GM21515 (cell line): Measurements from ENCODE around the gene ASAP3.
"Not testable (repeated sequence)": the region's sequence is repeated elsewhere in the genome, so short reads cannot be mapped to it uniquely, and the experiment has no call there.

ENCODE experiments used
- ATAC-seq: cut with Tn5 transposase; IDR thresholded peaks from one replicate; pipeline ENCODE4 v1.9.1; 2021; ENCODE audit not compliant: unreplicated experiment

ASAP3 gene

GRCh38 chr1:23399229-23399628 lies 84.8 kb downstream of the ASAP3 start:
- ATAC-seq, result no peak

GRCh38 chr1:23397908-23398307 lies 86.1 kb downstream of the ASAP3 start:
- ATAC-seq, result no peak

GRCh38 chr1:23396380-23396779 lies 87.6 kb downstream of the ASAP3 start:
- ATAC-seq, result no peak

GRCh38 chr1:23395849-23396248 lies 88.1 kb downstream of the ASAP3 start:
- no peak for ATAC-seq

- ATAC-seq, result no peak
Observed at GRCh38 chr1:23395154-23395724, 88.7 kb downstream of the ASAP3 start.

GRCh38 chr1:23394684-23395083 lies 89.3 kb downstream of the ASAP3 start:
- no peak for ATAC-seq

GRCh38 chr1:23394181-23394580 lies 89.8 kb downstream of the ASAP3 start:
- no peak for ATAC-seq

GRCh38 chr1:23393706-23394105 lies 90.3 kb downstream of the ASAP3 start:
- ATAC-seq, result no peak

- ATAC-seq, result no peak
Observed at GRCh38 chr1:23392125-23392855, 91.7 kb downstream of the ASAP3 start.

- no peak for ATAC-seq
Observed at GRCh38 chr1:23389837-23390321, 94.1 kb downstream of the ASAP3 start.

GRCh38 chr1:23387494-23387893 lies 96.5 kb downstream of the ASAP3 start:
- ATAC-seq, result no peak

- no peak for ATAC-seq
Observed at GRCh38 chr1:23385119-23385621, 98.8 kb downstream of the ASAP3 start.

GRCh38 chr1:23384312-23385058 lies 99.5 kb downstream of the ASAP3 start:
- no peak for ATAC-seq

GRCh38 chr1:23383577-23384311 lies 100.2 kb downstream of the ASAP3 start:
- ATAC-seq, result no peak

- no peak for ATAC-seq
Observed at GRCh38 chr1:23381233-23381885, 102.6 kb downstream of the ASAP3 start.

- ATAC-seq, result no peak
Observed at GRCh38 chr1:23380719-23381118, 103.3 kb downstream of the ASAP3 start.

GRCh38 chr1:23380236-23380635 lies 103.7 kb downstream of the ASAP3 start:
- ATAC-seq, result not testable (repeated sequence)
